CD14-positive monocyte (primary cell): ENCODE measurements around the gene PELI2. TPM values are rescaled to one million over a fixed set of nuclear protein-coding genes. Genes with fewer than 3 reads are reported as not detected.

ENCODE experiments used
- DNase-seq, 3 donors: peaks; one replicate each; pipeline ENCODE4 v3.0.0-alpha.2; 2011 to 2022
- H2AFZ ChIP-seq: 2 replicates; pipeline ENCODE4 v1.6.0; 2012; ENCODE audit warnings: mild to moderate bottlenecking, low read depth, low read length, inconsistent platforms; ENCODE audit not compliant: insufficient read depth, poor library complexity, severe bottlenecking
- H3K27ac ChIP-seq, 2 donors: 1 replicate in 1 of 2; 2 replicates in 1 of 2; pipeline ENCODE4 v1.5.1; 2012 to 2013; ENCODE audit warnings: low read length in 2 of 2, control low read depth in 1 of 2, inconsistent platforms in 1 of 2, low read depth in 1 of 2, mild to moderate bottlenecking in 1 of 2
- H3K27me3 ChIP-seq, 2 donors: one replicate each; pipeline versions ENCODE4 v1.6.0 to v1.6.1; 2011 to 2013; ENCODE audit warnings: low read length in 2 of 2; ENCODE audit not compliant: control insufficient read depth in 2 of 2, insufficient read depth in 2 of 2
- H3K36me3 ChIP-seq, 2 donors: replicated peaks in 1 of 2; 1 replicate in 1 of 2; 2 replicates in 1 of 2; pipeline versions ENCODE4 v1.5.1 to v1.6.1; 2012 to 2013; ENCODE audit warnings: low read length in 2 of 2, control low read depth in 1 of 2, inconsistent platforms in 1 of 2, mild to moderate bottlenecking in 1 of 2; ENCODE audit not compliant: insufficient read depth in 2 of 2, control insufficient read depth in 1 of 2
- H3K4me1 ChIP-seq, 2 donors: 1 replicate in 1 of 2; 2 replicates in 1 of 2; pipeline versions ENCODE4 v1.5.1 to v1.6.1; 2012 to 2013; ENCODE audit warnings: low read length in 2 of 2, control low read depth in 1 of 2, inconsistent platforms in 1 of 2, mild to moderate bottlenecking in 1 of 2, moderate library complexity in 1 of 2; ENCODE audit not compliant: insufficient read depth in 2 of 2, control insufficient read depth in 1 of 2
- H3K4me2 ChIP-seq: replicated peaks from 2 replicates; pipeline ENCODE3; 2012; ENCODE audit warnings: low read length, moderate library complexity, mild to moderate bottlenecking; ENCODE audit not compliant: poor library complexity, severe bottlenecking; ENCODE audit errors: extremely low read depth
- H3K4me3 ChIP-seq, 3 experiments: fragments of 200-600 bp in 1 of 3; sonication (generic) in 1 of 3; replicated peaks in 1 of 3; 1 replicate in 2 of 3; 2 replicates in 1 of 3; pipeline ENCODE4 v1.5.1; 2011 to 2013; ENCODE audit warnings: low read length in 3 of 3, mild to moderate bottlenecking in 3 of 3, control low read depth in 2 of 3, low read depth in 2 of 3, inconsistent platforms in 1 of 3, moderate library complexity in 1 of 3
- H3K79me2 ChIP-seq: 2 replicates; pipeline ENCODE4 v1.6.0; 2012; ENCODE audit warnings: mild to moderate bottlenecking, control low read depth, inconsistent platforms, low read length, moderate library complexity; ENCODE audit not compliant: insufficient read depth
- H3K9ac ChIP-seq: 2 replicates; pipeline ENCODE4 v1.6.0; 2017; ENCODE audit warnings: low read length, mild to moderate bottlenecking; ENCODE audit not compliant: insufficient read depth, poor library complexity, severe bottlenecking
- H3K9me3 ChIP-seq, 2 donors: replicated peaks in 1 of 2; 1 replicate in 1 of 2; 2 replicates in 1 of 2; pipeline versions ENCODE4 v1.5.1 to v1.6.1; 2012 to 2013; ENCODE audit warnings: low read length in 2 of 2, control low read depth in 1 of 2; ENCODE audit not compliant: control insufficient read depth in 1 of 2, insufficient read depth in 1 of 2
- H4K20me1 ChIP-seq: 2 replicates; pipeline ENCODE4 v1.6.0; 2012; ENCODE audit warnings: mild to moderate bottlenecking, low read length, control low read depth, moderate library complexity; ENCODE audit not compliant: insufficient read depth
- H3K27ac Mint-ChIP-seq, 7 donors: one replicate each; pipeline ENCODE4 v1.8.0; 2020; ENCODE audit warnings: mild to moderate bottlenecking in 7 of 7, mixed read lengths in 7 of 7, moderate library complexity in 6 of 7, inconsistent platforms in 2 of 7
- H3K27me3 Mint-ChIP-seq, 3 donors: one replicate each; pipeline ENCODE4 v1.8.0; 2021 to 2022; ENCODE audit warnings: low read depth in 3 of 3, mild to moderate bottlenecking in 3 of 3, mixed read lengths in 3 of 3, moderate library complexity in 3 of 3, inconsistent platforms in 1 of 3
- H3K36me3 Mint-ChIP-seq, 2 donors: one replicate each; pipeline ENCODE4 v1.8.0; 2020; ENCODE audit warnings: mixed read lengths in 2 of 2, inconsistent platforms in 1 of 2, mild to moderate bottlenecking in 1 of 2
- H3K4me1 Mint-ChIP-seq: one replicate; pipeline ENCODE4 v1.8.0; 2020; ENCODE audit warnings: mild to moderate bottlenecking, mixed read lengths
- H3K4me3 Mint-ChIP-seq, 2 donors: one replicate each; pipeline ENCODE4 v1.8.0; 2020; ENCODE audit warnings: mild to moderate bottlenecking in 2 of 2, mixed read lengths in 2 of 2, moderate library complexity in 1 of 2
- H3K9me3 Mint-ChIP-seq, 7 donors: one replicate each; pipeline ENCODE4 v1.8.0; 2020 to 2022; ENCODE audit warnings: mixed read lengths in 7 of 7, mild to moderate bottlenecking in 6 of 7, moderate library complexity in 6 of 7, inconsistent platforms in 2 of 7
- WGBS: methylation state at CpG from one replicate; pipeline ENCODE4 v1.1.5; 2013; ENCODE audit warnings: missing lambda C conversion rate; ENCODE audit not compliant: insufficient coverage; 5-methylcytosine and 5-hydroxymethylcytosine counted together
- intact Hi-C, 2 donors: fragments of 100-400 bp; cut with micrococcal nuclease; formaldehyde crosslinking; loops; one replicate each; pipeline versions ENCODE4 v1.15.0 to v1.15.1; 2023
- polyA plus RNA-seq, 3 donors: library from polyadenylated mRNA; depleted of rRNA in 1 of 3; unstranded in 2 of 3; stranded (reverse) in 1 of 3; fragments of 300-500 nt in 2 of 3; fragments of >200 nt in 1 of 3; fragmentation: Illumina TruSeq in 2 of 3; gene quantifications; 1 replicate in 2 of 3; 2 replicates in 1 of 3; pipeline ENCODE4 v1.2.3, GENCODE V29; 2012 to 2021
- TF ChIP-seq, protein P1 (sequence below): fragments of 200-600 bp; IDR thresholded peaks from one replicate; pipeline ENCODE4 v1.8.0; 2022; ENCODE audit warnings: antibody characterized with exemption, mild to moderate bottlenecking

The PELI2 gene
- polyA plus RNA-seq, 3 donors, result 10.1 to 35.8 (median 12.5) TPM

DNA sequence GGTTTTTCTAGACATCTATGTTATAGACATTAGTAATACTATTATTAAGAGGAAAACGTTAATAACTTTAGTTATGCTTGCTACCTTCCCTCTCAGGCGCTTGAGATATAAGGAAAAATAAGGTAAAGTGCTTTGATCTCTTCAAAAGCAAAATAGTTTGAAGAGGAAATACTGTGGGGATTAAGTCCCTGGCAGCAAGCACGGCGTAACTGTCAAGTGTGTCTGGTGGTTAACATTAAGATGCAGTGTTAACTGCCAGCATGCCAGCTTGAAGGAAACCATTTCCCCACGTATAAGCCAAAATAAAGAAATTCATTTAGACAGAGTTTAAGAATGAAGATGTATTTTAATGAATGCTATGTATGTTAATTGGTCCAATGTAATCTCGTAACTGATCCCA lies 31.8 kb downstream of the PELI2 start:
- Histone ChIP-seq H3K79me2 (peaks cover 98% of the 10 kb centered on the region), H3K4me1 (peaks cover 28 to 51% of the 10 kb centered on the region in 2 donors), H2AFZ (no peak overlapping the region), H3K27ac (no peak overlapping the region), H4K20me1 (peaks cover 100% of the 10 kb centered on the region), H3K4me3 (no peak overlapping the region), H3K36me3 (no peaks in the 10 kb centered on the region), H3K27me3 (no peaks in the 10 kb centered on the region), H3K9ac (no peak overlapping the region), H3K4me2 (no peak overlapping the region), H3K9me3 (no peaks in the 10 kb centered on the region)
- no peaks in the 10 kb centered on the region for H3K27me3 Mint-ChIP-seq
- peaks cover 57% of the 10 kb centered on the region for H3K4me1 Mint-ChIP-seq
- DNase-seq, result no peak
- no peak overlapping the region for H3K27ac Mint-ChIP-seq
- intact Hi-C loops, result no loop called here
- H3K4me3 Mint-ChIP-seq, result no peak overlapping the region
- H3K9me3 Mint-ChIP-seq, result peaks cover 0 to 3% (median 2%) of the 10 kb centered on the region in 7 donors
- no CpG with 5 or more reads among the region's 6 CpGs for WGBS
- TF ChIP-seq, protein P1, sequence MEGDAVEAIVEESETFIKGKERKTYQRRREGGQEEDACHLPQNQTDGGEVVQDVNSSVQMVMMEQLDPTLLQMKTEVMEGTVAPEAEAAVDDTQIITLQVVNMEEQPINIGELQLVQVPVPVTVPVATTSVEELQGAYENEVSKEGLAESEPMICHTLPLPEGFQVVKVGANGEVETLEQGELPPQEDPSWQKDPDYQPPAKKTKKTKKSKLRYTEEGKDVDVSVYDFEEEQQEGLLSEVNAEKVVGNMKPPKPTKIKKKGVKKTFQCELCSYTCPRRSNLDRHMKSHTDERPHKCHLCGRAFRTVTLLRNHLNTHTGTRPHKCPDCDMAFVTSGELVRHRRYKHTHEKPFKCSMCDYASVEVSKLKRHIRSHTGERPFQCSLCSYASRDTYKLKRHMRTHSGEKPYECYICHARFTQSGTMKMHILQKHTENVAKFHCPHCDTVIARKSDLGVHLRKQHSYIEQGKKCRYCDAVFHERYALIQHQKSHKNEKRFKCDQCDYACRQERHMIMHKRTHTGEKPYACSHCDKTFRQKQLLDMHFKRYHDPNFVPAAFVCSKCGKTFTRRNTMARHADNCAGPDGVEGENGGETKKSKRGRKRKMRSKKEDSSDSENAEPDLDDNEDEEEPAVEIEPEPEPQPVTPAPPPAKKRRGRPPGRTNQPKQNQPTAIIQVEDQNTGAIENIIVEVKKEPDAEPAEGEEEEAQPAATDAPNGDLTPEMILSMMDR, result no peak
- H3K36me3 Mint-ChIP-seq, result peaks cover 2 to 3% of the 10 kb centered on the region in 2 donors

DNA sequence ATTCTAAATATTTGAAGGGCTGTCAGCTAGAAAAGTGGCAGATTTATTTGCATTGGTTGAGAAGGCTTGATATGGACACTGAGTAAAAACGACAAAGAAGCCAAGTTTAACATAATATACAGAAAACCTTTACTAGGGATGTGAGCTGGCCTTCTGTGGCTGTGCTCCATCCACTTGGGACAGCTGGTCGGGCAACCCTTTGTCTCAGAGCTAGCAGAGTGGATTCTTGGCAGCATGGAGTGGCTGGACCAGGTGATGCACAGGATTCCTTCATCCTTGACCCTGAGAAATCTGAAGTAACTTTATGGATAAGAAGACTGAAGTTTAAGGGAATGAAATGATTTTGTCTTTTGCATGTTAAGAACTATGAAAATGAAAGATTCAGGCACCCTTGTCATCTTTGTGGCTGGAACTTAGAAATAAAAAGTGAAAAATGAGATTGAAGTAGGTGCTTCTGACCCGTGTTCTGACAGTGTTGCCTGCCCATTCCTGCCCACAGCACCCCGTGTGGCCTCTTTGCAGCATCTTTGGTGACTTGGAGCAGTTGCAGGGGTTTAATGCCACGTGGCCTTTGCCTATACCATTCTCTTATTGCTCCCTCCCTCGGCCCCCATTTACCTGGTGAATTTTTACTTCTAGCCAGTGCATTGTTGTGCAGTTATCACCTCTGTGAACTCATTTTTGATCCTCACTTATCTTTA lies 32.6 kb downstream of the PELI2 start:
- DNase-seq, result no peak
- Histone ChIP-seq H3K79me2 (peaks cover 98% of the 10 kb centered on the region), H3K36me3 (no peaks in the 10 kb centered on the region), H2AFZ (no peak overlapping the region), H3K4me1 (peaks cover 28 to 43% of the 10 kb centered on the region in 2 donors), H3K9me3 (no peaks in the 10 kb centered on the region), H3K27ac (no peak overlapping the region), H3K4me2 (no peak overlapping the region), H4K20me1 (peaks cover 100% of the 10 kb centered on the region), H3K4me3 (no peak overlapping the region), H3K9ac (no peak overlapping the region), H3K27me3 (no peaks in the 10 kb centered on the region)
- no peaks in the 10 kb centered on the region for H3K27me3 Mint-ChIP-seq
- TF ChIP-seq, protein P1, result no peak
- intact Hi-C loops, result no loop called here
- 64% methylated on average over 5 of the region's 6 CpGs for WGBS
- peaks cover 49% of the 10 kb centered on the region for H3K4me1 Mint-ChIP-seq
- H3K4me3 Mint-ChIP-seq, result no peak overlapping the region
- peaks cover 2 to 3% of the 10 kb centered on the region in 2 donors for H3K36me3 Mint-ChIP-seq
- H3K9me3 Mint-ChIP-seq, result peaks cover 0 to 6% (median 2%) of the 10 kb centered on the region in 7 donors
- H3K27ac Mint-ChIP-seq, result no peak overlapping the region
